PC-9 (cell line): ENCODE results near the gene LRRC8C. TPM values are rescaled to one million over a fixed set of nuclear protein-coding genes. Genes with fewer than 3 reads are reported as not detected.
A peak's percentile ranks its signal among the peaks of the same experiment; 100 is the strongest.

Experiments used
- BruUV-seq: library from RNA; stranded (reverse); fragments of 400-500 nt; replicated peaks from 2 replicates; lab custom pipeline; 2021; lab: Mats Ljungman, UMichigan
- CTCF ChIA-PET: fragments of 300-600 bp; sonication (Branson Sonifier 250); formaldehyde crosslinking; loops from one replicate; lab custom pipeline; 2022; ENCODE audit warnings: antibody characterized with exemption; lab: Charles Lee
- POLR2A ChIA-PET: fragments of 300-600 bp; sonication (Branson Sonifier 250); formaldehyde crosslinking; loops from one replicate; lab custom pipeline; 2022; ENCODE audit warnings: antibody characterized with exemption; ENCODE audit not compliant: unreplicated experiment; lab: Charles Lee
- DNase-seq, 2 experiments: peaks; one replicate each; pipeline versions ENCODE4 v3.0.0 to v3.0.0-alpha.2; 2015 to 2022; ENCODE audit warnings: mixed read lengths in 1 of 2
- H2AFZ ChIP-seq: fragments of 200-600 bp; sonication (generic); 2 replicates; pipeline ENCODE4 v1.8.1; 2017; ENCODE audit warnings: antibody characterized with exemption
- H3F3A ChIP-seq: fragments of 200-600 bp; sonication (generic); 2 replicates; pipeline ENCODE4 v1.8.1; 2017; ENCODE audit warnings: antibody characterized with exemption, mild to moderate bottlenecking, low read depth; ENCODE audit not compliant: insufficient read depth
- H3K27ac ChIP-seq: fragments of 200-600 bp; sonication (generic); 2 replicates; pipeline ENCODE4 v1.6.1; 2016; ENCODE audit warnings: mixed run types
- H3K27me3 ChIP-seq: fragments of 200-600 bp; sonication (generic); 2 replicates; pipeline ENCODE4 v1.6.1; 2016; ENCODE audit warnings: low read depth, mixed run types; ENCODE audit not compliant: insufficient read depth
- H3K36me3 ChIP-seq: fragments of 200-600 bp; sonication (generic); 2 replicates; pipeline ENCODE4 v1.6.1; 2016; ENCODE audit warnings: low read depth, mixed run types
- H3K4me1 ChIP-seq: fragments of 200-600 bp; sonication (generic); replicated peaks from 2 replicates; pipeline ENCODE4 v1.6.1; 2016; ENCODE audit warnings: mixed run types; ENCODE audit not compliant: insufficient read depth
- H3K4me2 ChIP-seq: fragments of 200-600 bp; sonication (generic); 2 replicates; pipeline ENCODE4 v1.6.1; 2017; ENCODE audit warnings: mixed run types
- H3K4me3 ChIP-seq: fragments of 200-600 bp; sonication (generic); 2 replicates; pipeline ENCODE4 v1.6.1; 2016; ENCODE audit warnings: mixed run types
- H3K79me2 ChIP-seq: fragments of 200-600 bp; sonication (generic); 2 replicates; pipeline ENCODE4 v1.6.1; 2017; ENCODE audit warnings: low read depth, mixed run types
- H3K9me2 ChIP-seq: fragments of 200-600 bp; sonication (generic); 2 replicates; pipeline ENCODE4 v1.8.1; 2017; ENCODE audit warnings: mild to moderate bottlenecking; ENCODE audit not compliant: insufficient read depth
- H3K9me3 ChIP-seq: fragments of 200-600 bp; sonication (generic); 2 replicates; pipeline ENCODE4 v1.8.1; 2016; ENCODE audit warnings: low read depth; ENCODE audit not compliant: insufficient read depth
- H4K20me1 ChIP-seq: fragments of 200-600 bp; sonication (generic); 2 replicates; pipeline ENCODE4 v1.8.1; 2017; ENCODE audit not compliant: insufficient read depth
- CTCF ChIP-seq: fragments of 200-600 bp; sonication (generic); conservative IDR thresholded peaks from 2 replicates; pipeline ENCODE4 v1.6.1; 2017; ENCODE audit warnings: mixed run types, antibody characterized with exemption, mild to moderate bottlenecking, moderate library complexity
- EZH2 ChIP-seq: fragments of 200-600 bp; sonication (generic); IDR thresholded peaks from 2 replicates; pipeline ENCODE4 v1.8.0; 2017; ENCODE audit warnings: antibody characterized with exemption, low read depth
- intact Hi-C: fragments of 100-400 bp; cut with micrococcal nuclease; formaldehyde crosslinking; loops from one replicate; pipeline ENCODE4 v1.10.0; 2022; ENCODE audit not compliant: unreplicated experiment
- total RNA-seq: library from RNA; stranded (reverse); gene quantifications from 2 replicates; pipeline ENCODE4 v1.2.3, GENCODE V29; 2021

LRRC8C gene
- total RNA-seq, 1 experiment from 2014 or later = 2.2 TPM

- Histone ChIP-seq H3K36me3 (no peaks in the 10 kb centered on the region), H3K4me3 (no peak overlapping the region), H3K27me3 (no peaks in the 10 kb centered on the region), H2AFZ (no peak overlapping the region), H4K20me1 (no peaks in the 10 kb centered on the region), H3F3A (no peaks in the 10 kb centered on the region), H3K27ac (no peak overlapping the region), H3K4me2 (no peak overlapping the region), H3K79me2 (no peaks in the 10 kb centered on the region), H3K9me2 (no peaks in the 10 kb centered on the region), H3K9me3 (peaks cover 9% of the 10 kb centered on the region; the same call in 1 of the 2 replicates), H3K4me1 (no peaks in the 10 kb centered on the region)
- intact Hi-C loops = no loop called here
- BruUV-seq = no TSS peak
- TF ChIP-seq EZH2 = no peak
- TF ChIP-seq CTCF = no peak
- POLR2A ChIA-PET = interaction anchor here (0.8 kb wide), 1 partner anchor 35 kb away, joined by 6 read pairs; no protein-coding TSS in a partner anchor
- no peak for DNase-seq
- CTCF ChIA-PET = no interaction called here
Measured at GRCh38 chr1:89616844-89617627, 15.9 kb upstream of the LRRC8C start.

GRCh38 chr1:89620664-89621063 is 12.3 kb upstream of the LRRC8C start:
- no peak for DNase-seq
- intact Hi-C loops = no loop called here
- Histone ChIP-seq H3K9me2 (no peaks in the 10 kb centered on the region; the same call in 1 of the 2 replicates), H2AFZ (no peak overlapping the region), H3K4me1 (no peaks in the 10 kb centered on the region), H3K4me2 (no peak overlapping the region), H3K79me2 (no peaks in the 10 kb centered on the region), H3K9me3 (peaks cover 9% of the 10 kb centered on the region; the same call in 1 of the 2 replicates), H3K27me3 (no peaks in the 10 kb centered on the region), H4K20me1 (no peaks in the 10 kb centered on the region), H3K36me3 (no peaks in the 10 kb centered on the region), H3K4me3 (no peak overlapping the region), H3F3A (no peaks in the 10 kb centered on the region), H3K27ac (no peak overlapping the region)
- ChIA-PET CTCF (no interaction called here), POLR2A (no interaction called here)
- TF ChIP-seq CTCF (no peak), EZH2 (no peak)
- BruUV-seq = no TSS peak

- Histone ChIP-seq H3K27me3 (no peaks in the 10 kb centered on the region), H3K36me3 (no peaks in the 10 kb centered on the region), H3K4me2 (no peak overlapping the region), H2AFZ (no peak overlapping the region), H3F3A (no peaks in the 10 kb centered on the region), H3K4me3 (no peak overlapping the region), H3K4me1 (no peaks in the 10 kb centered on the region), H3K9me2 (no peaks in the 10 kb centered on the region; the same call in 1 of the 2 replicates), H3K79me2 (no peaks in the 10 kb centered on the region), H3K27ac (no peak overlapping the region), H3K9me3 (peaks cover 4% of the 10 kb centered on the region; the same call in 1 of the 2 replicates), H4K20me1 (no peaks in the 10 kb centered on the region)
- intact Hi-C loops = no loop called here
- TF ChIP-seq EZH2 (no peak), CTCF (peak; percentile 43; the same call in 1 of the 2 replicates)
- DNase-seq = no peak
- BruUV-seq = no TSS peak
- ChIA-PET POLR2A (interaction anchor here (0.6 kb wide), 1 partner anchor 33 kb away, joined by 3 read pairs; no protein-coding TSS in a partner anchor), CTCF (interaction anchor here (0.6 to 0.7 kb wide), 2 partner anchors 21 to 999 kb away, joined by 3 read pairs; no protein-coding TSS in a partner anchor)
Measured at GRCh38 chr1:89622895-89623294, 10.0 kb upstream of the LRRC8C start.
